GM18526 (cell line): ENCODE measurements around the gene CHPF.

Experiments used
- POLR2A ChIP-seq: IDR thresholded peaks from 3 replicates; pipeline ENCODE4 v1.6.1; 2011; ENCODE audit not compliant: insufficient read length; ENCODE audit errors: extremely low read depth

The CHPF gene

GRCh38 chr2:219533930-219534661 is 9.5 kb downstream of the CHPF start:
- TF ChIP-seq POLR2A = no peak

- no peak for TF ChIP-seq POLR2A
These were observed 11.3 kb downstream of the CHPF start for GRCh38 chr2:219532378-219532649.

GRCh38 chr2:219531639-219532377 is 11.8 kb downstream of the CHPF start:
- no peak for TF ChIP-seq POLR2A

GRCh38 chr2:219530048-219530963 is 13.3 kb downstream of the CHPF start:
- no peak for TF ChIP-seq POLR2A

- no peak for TF ChIP-seq POLR2A
These were observed 16.1 kb downstream of the CHPF start for GRCh38 chr2:219527472-219527871.

- TF ChIP-seq POLR2A = no peak
These were observed 16.6 kb downstream of the CHPF start for GRCh38 chr2:219527076-219527394.

- TF ChIP-seq POLR2A = no peak
These were observed 17.1 kb downstream of the CHPF start for GRCh38 chr2:219526320-219527075.

- no peak for TF ChIP-seq POLR2A
These were observed 17.9 kb downstream of the CHPF start for GRCh38 chr2:219525533-219526232.

- no peak for TF ChIP-seq POLR2A
These were observed 18.8 kb downstream of the CHPF start for GRCh38 chr2:219524817-219525216.

GRCh38 chr2:219523031-219523671 is 20.5 kb downstream of the CHPF start:
- TF ChIP-seq POLR2A = no peak

- no peak for TF ChIP-seq POLR2A
These were observed 21.2 kb downstream of the CHPF start for GRCh38 chr2:219522111-219523030.

- TF ChIP-seq POLR2A = no peak
These were observed 22.3 kb downstream of the CHPF start for GRCh38 chr2:219521066-219521880.
